ENCODE data around the gene COPB1.

Gene COPB1

GRCh38 chr11:14448240-14448639 is 51.4 kb downstream of the COPB1 start:
- Histone ChIP-seq H3K27me3 (ENCODE audit: control insufficient read depth, insufficient read depth, low read length) (no peaks in the 10 kb centered on the region), H3K36me3 (ENCODE audit: control insufficient read depth, insufficient read depth, low read length) (no peaks in the 10 kb centered on the region), H3K9ac (ENCODE audit: low read depth, low read length) (no peak overlapping the region), H3K4me3 (ENCODE audit: low read depth, low read length) (no peak overlapping the region), H3K9me3 (ENCODE audit: control insufficient read depth, insufficient read depth, low read length) (no peaks in the 10 kb centered on the region), H3K4me1 (ENCODE audit: control insufficient read depth, insufficient read depth, low read length) (no peaks in the 10 kb centered on the region)

- H3K9me3 ChIP-seq (ENCODE audit: control insufficient read depth, insufficient read depth, low read length) = no peaks in the 10 kb centered on the region
- no peak overlapping the region for H3K9ac ChIP-seq (ENCODE audit: low read depth, low read length)
- H3K27me3 ChIP-seq (ENCODE audit: control insufficient read depth, insufficient read depth, low read length) = no peaks in the 10 kb centered on the region
- no peak overlapping the region for H3K4me3 ChIP-seq (ENCODE audit: low read depth, low read length)
- no peaks in the 10 kb centered on the region for H3K36me3 ChIP-seq (ENCODE audit: control insufficient read depth, insufficient read depth, low read length)
- no peaks in the 10 kb centered on the region for H3K4me1 ChIP-seq (ENCODE audit: control insufficient read depth, insufficient read depth, low read length)
Measured at GRCh38 chr11:14446701-14447169, 52.9 kb downstream of the COPB1 start.

GRCh38 chr11:14445542-14446530 is 53.8 kb downstream of the COPB1 start:
- H3K9ac ChIP-seq (ENCODE audit: low read depth, low read length) = no peak overlapping the region
- no peak overlapping the region for H3K4me3 ChIP-seq (ENCODE audit: low read depth, low read length)
- no peaks in the 10 kb centered on the region for H3K4me1 ChIP-seq (ENCODE audit: control insufficient read depth, insufficient read depth, low read length)
- no peaks in the 10 kb centered on the region for H3K36me3 ChIP-seq (ENCODE audit: control insufficient read depth, insufficient read depth, low read length)
- H3K27me3 ChIP-seq (ENCODE audit: control insufficient read depth, insufficient read depth, low read length) = no peaks in the 10 kb centered on the region
- H3K9me3 ChIP-seq (ENCODE audit: control insufficient read depth, insufficient read depth, low read length) = no peaks in the 10 kb centered on the region

GRCh38 chr11:14444441-14445189 is 55.0 kb downstream of the COPB1 start:
- Histone ChIP-seq H3K36me3 (ENCODE audit: control insufficient read depth, insufficient read depth, low read length) (no peaks in the 10 kb centered on the region), H3K9me3 (ENCODE audit: control insufficient read depth, insufficient read depth, low read length) (no peaks in the 10 kb centered on the region), H3K9ac (ENCODE audit: low read depth, low read length) (no peak overlapping the region), H3K4me3 (ENCODE audit: low read depth, low read length) (no peak overlapping the region), H3K4me1 (ENCODE audit: control insufficient read depth, insufficient read depth, low read length) (no peaks in the 10 kb centered on the region), H3K27me3 (ENCODE audit: control insufficient read depth, insufficient read depth, low read length) (no peaks in the 10 kb centered on the region)

- Histone ChIP-seq H3K27me3 (ENCODE audit: control insufficient read depth, insufficient read depth, low read length) (no peaks in the 10 kb centered on the region), H3K4me3 (ENCODE audit: low read depth, low read length) (no peak overlapping the region), H3K9me3 (ENCODE audit: control insufficient read depth, insufficient read depth, low read length) (no peaks in the 10 kb centered on the region), H3K36me3 (ENCODE audit: control insufficient read depth, insufficient read depth, low read length) (no peaks in the 10 kb centered on the region), H3K9ac (ENCODE audit: low read depth, low read length) (no peak overlapping the region), H3K4me1 (ENCODE audit: control insufficient read depth, insufficient read depth, low read length) (no peaks in the 10 kb centered on the region)
Measured at GRCh38 chr11:14443638-14444037, 56.0 kb downstream of the COPB1 start.

- Histone ChIP-seq H3K27me3 (ENCODE audit: control insufficient read depth, insufficient read depth, low read length) (no peaks in the 10 kb centered on the region), H3K4me1 (ENCODE audit: control insufficient read depth, insufficient read depth, low read length) (no peaks in the 10 kb centered on the region), H3K9me3 (ENCODE audit: control insufficient read depth, insufficient read depth, low read length) (no peaks in the 10 kb centered on the region), H3K9ac (ENCODE audit: low read depth, low read length) (no peak overlapping the region), H3K36me3 (ENCODE audit: control insufficient read depth, insufficient read depth, low read length) (no peaks in the 10 kb centered on the region), H3K4me3 (ENCODE audit: low read depth, low read length) (no peak overlapping the region)
Measured at GRCh38 chr11:14435717-14436512, 63.7 kb downstream of the COPB1 start.

- Histone ChIP-seq H3K9me3 (ENCODE audit: control insufficient read depth, insufficient read depth, low read length) (no peaks in the 10 kb centered on the region), H3K36me3 (ENCODE audit: control insufficient read depth, insufficient read depth, low read length) (no peaks in the 10 kb centered on the region), H3K4me3 (ENCODE audit: low read depth, low read length) (no peak overlapping the region), H3K27me3 (ENCODE audit: control insufficient read depth, insufficient read depth, low read length) (no peaks in the 10 kb centered on the region), H3K4me1 (ENCODE audit: control insufficient read depth, insufficient read depth, low read length) (peaks cover 11% of the 10 kb centered on the region), H3K9ac (ENCODE audit: low read depth, low read length) (no peak overlapping the region)
Measured at GRCh38 chr11:14425621-14426020, 74.0 kb downstream of the COPB1 start.

GRCh38 chr11:14424096-14424495 is 75.5 kb downstream of the COPB1 start:
- Histone ChIP-seq H3K4me3 (ENCODE audit: low read depth, low read length) (no peak overlapping the region), H3K36me3 (ENCODE audit: control insufficient read depth, insufficient read depth, low read length) (no peaks in the 10 kb centered on the region), H3K9ac (ENCODE audit: low read depth, low read length) (no peak overlapping the region), H3K9me3 (ENCODE audit: control insufficient read depth, insufficient read depth, low read length) (no peaks in the 10 kb centered on the region), H3K27me3 (ENCODE audit: control insufficient read depth, insufficient read depth, low read length) (no peaks in the 10 kb centered on the region), H3K4me1 (ENCODE audit: control insufficient read depth, insufficient read depth, low read length) (peaks cover 11% of the 10 kb centered on the region)

GRCh38 chr11:14423633-14424032 is 76.0 kb downstream of the COPB1 start:
- no peak overlapping the region for H3K9ac ChIP-seq (ENCODE audit: low read depth, low read length)
- no peak overlapping the region for H3K4me3 ChIP-seq (ENCODE audit: low read depth, low read length)
- no peaks in the 10 kb centered on the region for H3K9me3 ChIP-seq (ENCODE audit: control insufficient read depth, insufficient read depth, low read length)
- H3K36me3 ChIP-seq (ENCODE audit: control insufficient read depth, insufficient read depth, low read length) = no peaks in the 10 kb centered on the region
- no peaks in the 10 kb centered on the region for H3K27me3 ChIP-seq (ENCODE audit: control insufficient read depth, insufficient read depth, low read length)
- peaks cover 11% of the 10 kb centered on the region for H3K4me1 ChIP-seq (ENCODE audit: control insufficient read depth, insufficient read depth, low read length)

GRCh38 chr11:14422814-14423182 is 76.8 kb downstream of the COPB1 start:
- Histone ChIP-seq H3K4me1 (ENCODE audit: control insufficient read depth, insufficient read depth, low read length) (peaks cover 11% of the 10 kb centered on the region), H3K4me3 (ENCODE audit: low read depth, low read length) (peak overlapping the region; percentile 4), H3K9me3 (ENCODE audit: control insufficient read depth, insufficient read depth, low read length) (no peaks in the 10 kb centered on the region), H3K27me3 (ENCODE audit: control insufficient read depth, insufficient read depth, low read length) (no peaks in the 10 kb centered on the region), H3K9ac (ENCODE audit: low read depth, low read length) (no peak overlapping the region), H3K36me3 (ENCODE audit: control insufficient read depth, insufficient read depth, low read length) (no peaks in the 10 kb centered on the region)

- H3K27me3 ChIP-seq (ENCODE audit: control insufficient read depth, insufficient read depth, low read length) = no peaks in the 10 kb centered on the region
- H3K36me3 ChIP-seq (ENCODE audit: control insufficient read depth, insufficient read depth, low read length) = no peaks in the 10 kb centered on the region
- H3K4me1 ChIP-seq (ENCODE audit: control insufficient read depth, insufficient read depth, low read length) = peaks cover 11% of the 10 kb centered on the region
- peak overlapping the region; percentile 4 for H3K4me3 ChIP-seq (ENCODE audit: low read depth, low read length)
- H3K9ac ChIP-seq (ENCODE audit: low read depth, low read length) = no peak overlapping the region
- no peaks in the 10 kb centered on the region for H3K9me3 ChIP-seq (ENCODE audit: control insufficient read depth, insufficient read depth, low read length)
Measured at GRCh38 chr11:14422052-14422813, 77.4 kb downstream of the COPB1 start.
